Activated CD8-positive, alpha-beta memory T cell treated with anti-CD3 and anti-CD28 coated beads for 4 hours (primary cell): ENCODE results near the gene ITPRIP.
A peak's percentile ranks its signal among the peaks of the same experiment; 100 is the strongest.

ENCODE experiments used
- DNase-seq, 2 donors: peaks; one replicate each; pipeline ENCODE4 v3.0.0-alpha.2; 2020; ENCODE audit warnings: low read depth in 2 of 2

The ITPRIP gene

DNA sequence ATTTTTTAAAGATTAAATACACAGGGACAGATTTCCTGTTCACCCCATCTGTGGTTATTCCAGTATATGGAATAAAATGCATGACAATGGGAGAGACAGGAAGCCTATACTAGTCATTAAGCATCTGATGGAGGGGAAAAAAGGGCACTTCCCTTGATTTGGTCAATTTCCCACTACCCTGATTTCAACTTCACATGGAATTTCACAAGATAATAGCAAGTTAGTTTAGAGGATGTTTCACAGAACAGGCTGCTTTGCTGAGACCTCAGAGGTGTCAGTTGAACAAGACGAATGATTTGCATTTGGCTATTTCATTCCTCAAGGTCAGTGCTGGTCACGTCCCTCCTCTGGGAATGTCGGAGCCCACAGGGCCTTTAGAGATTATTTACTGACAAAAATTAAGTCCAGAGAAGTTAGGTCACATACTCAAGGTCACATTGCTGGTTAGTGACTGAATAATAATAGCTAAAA lies 4.7 kb upstream of the ITPRIP start:
- DNase-seq: no peak

DNA sequence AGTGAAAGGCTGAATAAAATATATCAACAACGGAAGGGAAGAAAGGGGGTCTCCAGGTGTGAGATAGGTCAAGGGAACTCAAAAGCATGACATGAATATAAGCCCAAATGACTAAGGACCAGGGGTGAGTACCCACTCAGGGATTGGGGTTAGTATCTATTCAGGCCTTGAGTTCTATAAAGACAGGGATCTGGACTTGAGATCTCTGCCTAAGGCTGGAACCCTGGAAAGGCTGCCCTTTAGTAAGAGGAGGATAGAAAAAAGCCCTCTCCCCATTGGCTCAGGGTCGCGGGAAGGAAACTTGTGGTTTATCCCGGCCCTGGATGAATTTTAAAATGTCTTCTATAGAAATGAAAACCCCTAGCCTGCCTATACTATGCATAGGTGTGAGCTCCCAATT lies 2.4 kb upstream of the ITPRIP start:
- DNase-seq: no peak

DNA sequence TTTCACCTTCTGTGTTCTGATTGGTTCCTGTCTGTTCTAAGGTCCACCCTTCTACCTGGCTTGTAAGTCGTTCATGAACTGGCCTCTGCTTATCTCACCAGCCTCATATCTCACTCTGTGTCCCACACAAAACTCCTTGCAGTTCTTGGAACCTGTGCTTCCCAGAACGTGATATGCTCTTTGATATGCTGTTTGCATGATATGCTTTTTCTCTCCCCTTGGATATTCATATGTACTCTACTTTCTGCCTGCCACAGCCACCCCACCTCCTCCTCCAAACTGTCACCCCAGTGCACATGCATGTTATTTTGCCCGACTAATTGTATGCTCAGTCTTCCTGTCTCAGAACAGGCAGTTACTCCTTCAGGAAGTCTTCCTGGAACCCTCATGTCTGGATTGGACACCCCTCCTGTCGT lies 1.9 kb upstream of the ITPRIP start:
- DNase-seq: no peak

DNA sequence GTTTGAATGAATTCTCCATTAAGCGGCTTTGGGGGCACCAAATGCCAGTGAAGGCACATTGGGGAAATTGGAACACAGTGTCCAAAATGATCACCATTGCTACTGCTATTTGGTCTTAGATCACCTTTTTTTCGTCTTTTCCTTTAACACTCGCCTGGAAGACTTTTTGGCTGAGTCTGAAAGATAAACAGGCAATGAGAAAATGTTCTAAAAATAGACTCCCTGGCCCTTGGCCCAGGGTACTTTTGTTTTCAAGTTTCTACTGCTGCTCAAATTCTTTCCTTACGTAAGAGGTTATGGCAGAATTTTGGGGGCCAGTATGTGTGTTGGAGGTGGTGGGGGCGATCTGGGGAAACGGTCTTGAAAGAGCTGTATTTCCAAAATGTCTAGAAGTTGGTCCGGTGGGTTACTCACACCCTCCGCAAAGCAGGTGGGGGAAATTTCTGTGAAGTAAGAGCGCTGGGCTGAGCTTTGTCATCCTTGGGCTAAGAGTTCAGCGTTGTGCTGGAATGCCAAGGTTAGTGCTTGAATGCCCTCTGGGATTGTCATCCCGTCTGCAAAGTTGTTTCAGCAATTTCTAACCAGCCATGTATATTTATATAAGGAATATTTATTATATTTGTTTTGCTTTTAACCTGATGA lies 1.3 kb upstream of the ITPRIP start:
- DNase-seq: no peak

DNA sequence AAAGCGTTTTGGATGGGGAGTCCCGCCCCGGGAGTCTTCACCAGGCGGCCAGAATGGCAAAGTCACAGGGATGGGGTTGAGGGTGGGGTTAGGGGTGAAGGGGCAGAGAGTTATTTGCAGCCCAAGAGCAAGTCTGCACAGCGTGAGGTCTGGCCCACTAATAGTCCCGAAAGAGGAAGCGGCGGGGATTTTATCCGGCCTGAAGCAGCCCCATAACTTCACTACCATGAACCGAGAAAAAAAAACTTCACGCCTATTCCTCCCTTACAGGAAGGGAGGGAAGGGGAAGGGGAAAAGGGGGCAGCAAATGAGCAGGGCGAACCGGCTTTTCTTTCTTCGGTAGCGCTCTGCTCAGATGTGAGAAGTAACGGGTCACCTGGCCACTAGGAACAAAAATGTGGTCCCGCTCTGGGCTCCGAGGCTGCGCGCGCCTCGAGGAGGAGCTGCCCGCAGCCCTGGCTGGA lies 712 bp downstream of the ITPRIP start:
- no peak for DNase-seq

DNA sequence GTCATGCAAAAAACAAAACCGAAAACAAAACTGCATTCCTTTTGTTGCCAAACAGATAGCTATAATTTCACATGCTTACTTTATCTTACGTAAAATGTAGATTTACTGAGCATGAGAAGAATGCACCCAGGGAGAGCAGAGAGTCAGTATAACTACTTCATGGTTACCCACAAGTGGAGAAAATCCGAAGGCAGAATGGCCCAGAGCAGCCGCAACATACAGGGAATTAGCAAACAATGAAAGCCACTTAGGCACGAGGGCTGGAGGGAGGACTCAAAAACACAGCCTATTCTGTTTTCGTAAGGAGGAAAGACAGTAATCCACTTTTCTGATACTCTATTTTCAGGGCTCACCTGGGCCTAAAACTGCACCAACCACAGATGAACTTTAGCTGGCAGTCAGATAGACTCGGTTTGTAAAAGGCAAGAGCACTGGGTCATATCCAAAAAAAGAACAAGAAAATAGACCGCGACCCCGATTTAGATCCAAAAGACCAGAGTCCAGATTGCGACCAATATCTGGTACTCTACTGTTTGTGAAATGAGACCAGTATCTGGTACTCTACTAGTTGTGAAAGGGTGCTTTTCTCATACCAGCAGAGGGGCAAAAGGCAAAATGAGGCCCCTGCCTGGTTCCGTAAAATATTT lies 1.3 kb downstream of the ITPRIP start:
- no peak for DNase-seq

DNA sequence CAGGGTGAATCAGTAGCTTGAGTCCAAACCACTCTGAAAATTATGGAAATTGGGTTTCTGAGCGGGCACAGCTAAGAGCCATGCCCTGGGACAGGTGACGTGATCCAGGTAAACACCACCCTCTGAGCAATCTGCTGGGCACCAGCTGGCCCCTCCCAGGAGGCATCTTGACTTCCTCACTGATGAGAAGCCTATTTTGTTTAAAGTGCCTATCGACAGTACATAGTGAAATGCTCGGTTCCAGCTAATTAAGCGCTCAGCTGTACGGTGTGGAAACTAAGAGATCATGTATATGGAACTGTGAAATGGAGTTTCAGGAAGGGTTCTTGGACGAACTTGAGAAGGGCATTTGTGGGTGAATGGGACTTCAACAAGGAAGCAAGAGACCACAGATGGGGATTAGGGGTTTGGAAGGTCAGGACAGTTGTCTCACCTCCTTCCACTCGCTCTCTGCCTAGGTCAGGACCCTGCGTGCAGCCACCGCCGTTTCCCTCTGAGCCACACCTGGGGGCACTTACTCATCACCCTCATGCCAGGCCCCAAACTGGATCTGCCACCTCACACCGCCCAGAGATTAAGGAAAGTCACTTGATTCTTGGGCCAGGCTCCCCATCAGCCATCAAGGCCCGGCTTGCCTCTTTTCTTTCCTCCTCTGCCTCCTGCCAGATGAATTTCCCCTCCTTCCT lies 3.2 kb downstream of the ITPRIP start:
- no peak for DNase-seq

DNA sequence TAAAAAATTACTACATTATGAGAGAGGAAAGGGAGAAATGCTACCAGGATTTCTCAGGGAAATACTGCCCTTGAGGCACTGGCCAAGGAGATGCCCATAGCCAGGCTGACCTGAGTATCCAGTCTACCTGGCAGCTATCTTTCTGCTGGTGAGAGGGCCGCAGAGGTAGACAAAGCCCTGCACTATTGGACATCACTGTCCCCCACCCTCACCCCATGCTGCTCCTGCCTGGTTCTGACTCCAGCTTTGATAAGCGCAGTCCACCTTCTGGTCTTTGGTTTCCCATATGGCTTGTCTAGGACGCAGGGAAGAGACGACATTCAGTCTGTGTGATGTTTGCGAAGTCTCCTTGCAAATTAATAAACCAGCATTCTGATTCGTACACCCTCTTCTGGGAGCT lies 3.7 kb downstream of the ITPRIP start:
- DNase-seq: no peak

DNA sequence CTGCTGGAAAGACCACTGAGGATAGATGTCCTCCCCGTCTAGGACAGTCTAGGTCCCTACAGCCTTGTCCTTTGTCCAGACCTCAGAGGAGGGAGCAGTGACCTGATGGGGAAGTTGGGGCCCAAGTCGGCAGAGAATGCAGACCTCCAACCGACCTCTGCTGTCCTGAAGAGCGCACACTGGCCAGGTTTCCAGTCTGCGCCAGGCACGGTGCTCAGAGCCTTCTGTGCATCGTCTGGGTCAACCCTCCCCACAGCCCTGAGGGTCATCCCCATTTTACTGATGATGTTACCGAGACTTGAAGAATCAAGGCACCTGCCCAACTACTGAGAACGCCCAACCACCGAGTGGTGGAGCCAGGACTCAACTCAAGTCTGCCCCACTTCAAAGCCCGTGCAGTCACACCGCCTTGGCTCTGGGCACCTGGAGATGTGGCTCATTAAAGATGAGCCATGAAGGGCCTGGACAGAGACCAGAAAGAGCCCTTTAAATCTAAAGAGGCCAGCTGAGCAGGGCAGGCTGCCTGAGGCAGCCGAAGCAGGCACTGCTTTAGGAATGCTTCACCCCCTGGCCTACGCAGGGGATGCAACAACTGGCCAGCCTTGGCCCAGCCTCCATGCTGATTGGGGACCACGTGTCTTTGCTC lies 4.4 kb downstream of the ITPRIP start:
- DNase-seq: no peak

DNA sequence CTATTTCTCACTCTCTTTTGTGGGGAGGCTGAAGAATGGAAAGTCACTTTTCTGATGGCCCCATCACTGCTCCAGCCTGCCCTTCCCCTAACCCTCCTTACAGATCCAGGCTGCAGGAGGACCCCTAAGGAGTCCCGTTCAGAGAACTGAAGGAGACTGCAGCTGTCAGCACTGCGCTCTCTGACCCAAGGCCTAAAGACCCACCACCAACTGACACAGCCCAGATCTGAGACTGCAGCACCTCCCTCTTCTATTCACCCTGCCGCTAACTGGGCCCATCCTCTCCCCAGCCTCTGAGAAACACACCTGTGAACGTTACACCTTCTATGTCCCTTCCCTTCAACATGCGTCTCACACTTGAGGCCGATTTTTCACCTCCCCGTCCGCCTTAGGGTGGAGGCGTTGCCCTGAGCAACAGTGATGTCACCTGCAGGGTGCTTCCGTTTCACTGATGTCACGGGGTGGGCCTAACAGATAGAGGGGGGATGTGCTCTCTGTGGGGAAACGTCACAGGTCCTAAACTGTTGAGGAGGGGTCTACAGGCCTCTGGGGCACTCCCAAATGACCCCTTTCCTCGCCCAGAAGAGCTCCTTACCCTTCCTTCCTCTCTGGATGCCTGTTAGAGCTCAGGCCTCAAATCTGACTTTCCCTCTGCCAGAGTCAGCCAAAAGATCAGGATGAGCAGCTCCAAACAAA lies 5.1 kb downstream of the ITPRIP start:
- DNase-seq: peak; percentile 61

DNA sequence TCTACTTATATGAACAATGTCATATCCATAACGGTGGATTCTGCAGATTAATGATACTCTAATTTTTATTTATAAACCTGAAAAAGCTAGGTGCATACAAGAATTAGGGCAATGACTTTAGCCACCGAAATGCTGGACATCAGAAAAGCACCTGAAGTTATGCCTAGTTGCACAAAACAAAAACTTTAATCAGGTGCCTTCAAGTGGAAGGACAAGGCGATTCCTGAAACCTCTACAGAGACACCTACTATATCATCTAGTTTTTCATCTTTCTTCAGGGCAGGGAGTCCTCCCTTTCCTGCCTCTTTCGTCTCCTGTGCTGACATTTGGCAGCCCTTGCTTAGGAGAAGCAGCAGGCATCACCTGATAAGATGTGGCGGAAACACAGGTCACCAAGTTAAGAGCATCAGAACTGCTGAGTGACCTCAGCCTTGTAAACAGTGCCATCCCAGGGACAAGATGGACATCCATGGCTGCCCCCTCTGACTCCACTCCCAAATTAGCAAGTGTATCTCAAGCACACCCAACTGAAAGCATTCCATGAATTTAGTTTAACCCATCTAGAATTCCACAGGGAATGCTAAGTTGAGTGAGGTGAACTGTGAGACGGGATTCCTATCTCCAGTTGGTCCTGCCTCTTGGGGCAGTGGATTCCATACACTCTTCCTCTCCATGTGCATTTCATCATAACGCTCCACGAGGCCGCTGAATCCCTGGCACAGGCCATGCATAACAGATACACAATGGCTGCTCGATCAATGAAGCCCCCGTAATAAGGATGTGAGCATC lies 5.8 kb downstream of the ITPRIP start:
- DNase-seq: no peak

DNA sequence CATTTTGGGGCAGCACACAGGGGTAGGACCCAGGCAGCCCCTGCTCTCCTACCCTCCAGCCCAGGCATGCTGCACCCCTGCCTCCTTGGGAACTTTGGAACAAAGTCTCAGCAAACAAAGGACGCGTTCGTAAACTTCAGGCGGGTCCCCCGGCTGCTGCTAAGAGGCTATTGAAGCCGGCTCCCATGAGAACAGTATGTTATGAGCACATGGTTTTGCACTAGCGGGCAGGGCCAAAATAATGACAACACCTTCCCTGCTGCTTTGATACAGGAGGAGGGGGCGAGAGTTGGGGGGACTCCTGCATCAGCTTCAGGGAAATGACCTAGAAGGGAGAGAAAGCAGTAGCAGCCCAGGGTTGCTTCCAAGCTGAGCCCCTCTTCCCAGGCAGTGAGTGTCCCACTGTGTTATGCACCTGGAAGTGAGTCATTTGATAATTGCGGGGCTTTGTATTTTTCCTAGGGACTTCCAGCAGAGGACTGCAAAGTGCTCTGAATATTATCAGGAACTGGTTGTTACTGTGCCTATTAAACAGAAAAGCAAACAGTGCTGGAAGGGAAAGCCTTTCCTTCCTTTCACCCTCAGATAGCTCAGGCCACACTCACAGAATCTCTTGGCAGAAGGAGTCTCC lies 6.9 kb downstream of the ITPRIP start:
- DNase-seq: no peak

DNA sequence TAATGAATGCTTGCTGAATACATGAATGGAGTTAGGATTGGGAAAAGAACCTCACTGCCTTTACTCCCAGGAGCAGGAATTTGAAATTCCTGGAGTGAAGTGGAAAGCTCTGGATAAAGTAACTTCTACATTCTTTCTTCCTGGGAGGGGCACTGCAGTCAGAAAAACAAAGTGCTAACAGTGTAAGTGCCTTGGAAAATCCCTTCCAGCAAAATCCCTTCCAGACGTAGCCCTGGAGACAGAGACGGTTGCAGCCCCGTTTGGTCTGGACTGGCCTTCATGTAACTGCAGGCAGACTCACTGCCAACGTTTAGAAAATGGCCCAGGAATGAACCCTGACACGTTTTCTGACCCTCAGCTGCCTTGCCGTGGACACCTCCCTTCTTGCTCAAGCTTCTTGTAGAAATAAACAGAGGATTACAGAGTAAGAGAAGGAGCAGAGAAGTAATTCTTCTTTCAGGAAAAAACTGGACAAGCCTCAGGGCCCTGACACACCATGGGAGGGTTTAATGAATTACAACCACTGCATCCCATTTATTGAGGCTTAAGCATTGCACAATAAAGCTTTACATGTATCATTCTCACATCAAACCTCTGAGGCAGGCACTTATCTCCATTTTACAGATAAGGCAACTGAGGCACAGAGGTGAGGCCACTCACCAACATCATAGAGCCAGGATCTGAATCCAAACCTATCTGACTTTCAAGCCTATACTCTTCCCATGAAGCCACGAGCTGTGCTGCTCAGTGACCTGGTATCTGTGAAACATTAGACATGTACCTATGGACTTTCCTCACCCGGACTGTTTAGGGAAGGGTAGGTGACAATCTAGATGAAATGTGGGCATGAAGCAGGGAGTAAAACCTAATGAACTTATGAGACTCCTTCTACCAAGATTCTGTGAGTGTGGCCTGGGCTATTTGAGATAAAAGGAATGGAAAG lies 7.8 kb downstream of the ITPRIP start:
- no peak for DNase-seq

DNA sequence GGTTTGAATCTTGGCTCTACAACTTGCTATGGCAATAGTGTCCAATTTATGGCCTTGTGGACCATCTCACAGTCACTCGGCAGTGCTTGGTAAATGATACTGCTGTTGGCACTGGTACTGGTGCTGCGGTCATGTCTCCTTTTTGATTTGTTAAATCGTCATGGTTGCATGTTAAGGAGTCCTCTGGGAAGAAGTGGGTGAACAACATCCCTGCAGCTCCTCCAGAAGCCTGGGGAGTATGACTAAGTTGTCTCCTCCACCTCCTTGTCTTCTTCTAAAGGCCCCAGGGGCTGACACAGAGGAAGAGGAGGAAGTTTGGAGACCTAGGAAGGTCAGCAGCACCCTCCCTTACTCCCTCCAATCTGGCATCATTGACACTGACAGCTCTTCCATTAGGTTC lies 8.5 kb downstream of the ITPRIP start:
- no peak for DNase-seq

DNA sequence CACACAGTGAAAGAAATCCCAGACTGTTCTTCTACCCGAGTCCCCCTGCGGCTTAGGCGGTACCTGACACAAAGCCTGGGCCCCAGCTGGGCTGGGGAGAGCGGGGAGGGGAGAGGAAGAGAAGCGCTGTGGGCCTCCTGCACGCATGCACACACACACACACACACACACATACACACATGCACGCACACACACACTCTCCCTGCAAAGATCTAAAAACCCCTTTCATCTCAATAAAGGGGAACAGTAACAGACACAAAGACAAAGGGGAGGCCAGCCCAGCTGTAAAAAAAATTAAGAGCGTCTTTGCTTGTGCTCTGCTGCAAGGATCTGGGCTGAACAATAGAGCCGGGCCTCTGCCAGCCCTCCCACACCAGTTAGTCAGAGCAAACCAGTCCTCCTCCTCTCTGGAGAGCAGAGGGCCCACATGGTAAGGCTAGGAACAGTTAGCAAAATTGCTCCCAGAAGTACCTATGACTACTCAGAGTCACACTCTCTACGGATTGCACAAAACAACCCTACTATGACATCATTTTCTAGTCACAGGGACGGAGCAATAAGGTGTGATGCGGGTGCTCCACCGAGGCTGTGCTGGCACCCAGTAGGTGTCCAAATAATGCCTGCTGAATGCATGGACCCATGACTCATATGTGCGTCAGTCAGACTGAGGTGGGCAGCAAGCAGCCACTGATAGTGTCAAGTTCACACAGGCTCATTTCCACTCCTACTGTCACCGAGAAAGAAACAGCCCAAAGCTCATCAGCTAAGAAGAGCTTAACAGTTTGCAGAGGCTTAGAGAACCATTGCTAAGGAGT lies 9.2 kb downstream of the ITPRIP start:
- peak; percentile 68 to 70 for DNase-seq

DNA sequence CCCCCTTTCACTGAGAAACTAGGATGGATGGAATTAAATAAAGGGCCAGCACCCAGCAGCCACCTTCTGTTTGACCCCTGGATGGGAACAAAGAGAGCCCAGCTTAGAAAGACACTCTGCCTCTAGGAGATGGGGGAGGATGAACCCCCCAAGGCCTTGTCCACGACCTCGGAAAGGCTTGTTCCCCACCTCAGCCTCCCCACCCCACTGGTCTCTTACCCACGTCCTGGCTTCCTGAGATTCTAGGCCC lies 9.7 kb downstream of the ITPRIP start:
- DNase-seq: no peak

DNA sequence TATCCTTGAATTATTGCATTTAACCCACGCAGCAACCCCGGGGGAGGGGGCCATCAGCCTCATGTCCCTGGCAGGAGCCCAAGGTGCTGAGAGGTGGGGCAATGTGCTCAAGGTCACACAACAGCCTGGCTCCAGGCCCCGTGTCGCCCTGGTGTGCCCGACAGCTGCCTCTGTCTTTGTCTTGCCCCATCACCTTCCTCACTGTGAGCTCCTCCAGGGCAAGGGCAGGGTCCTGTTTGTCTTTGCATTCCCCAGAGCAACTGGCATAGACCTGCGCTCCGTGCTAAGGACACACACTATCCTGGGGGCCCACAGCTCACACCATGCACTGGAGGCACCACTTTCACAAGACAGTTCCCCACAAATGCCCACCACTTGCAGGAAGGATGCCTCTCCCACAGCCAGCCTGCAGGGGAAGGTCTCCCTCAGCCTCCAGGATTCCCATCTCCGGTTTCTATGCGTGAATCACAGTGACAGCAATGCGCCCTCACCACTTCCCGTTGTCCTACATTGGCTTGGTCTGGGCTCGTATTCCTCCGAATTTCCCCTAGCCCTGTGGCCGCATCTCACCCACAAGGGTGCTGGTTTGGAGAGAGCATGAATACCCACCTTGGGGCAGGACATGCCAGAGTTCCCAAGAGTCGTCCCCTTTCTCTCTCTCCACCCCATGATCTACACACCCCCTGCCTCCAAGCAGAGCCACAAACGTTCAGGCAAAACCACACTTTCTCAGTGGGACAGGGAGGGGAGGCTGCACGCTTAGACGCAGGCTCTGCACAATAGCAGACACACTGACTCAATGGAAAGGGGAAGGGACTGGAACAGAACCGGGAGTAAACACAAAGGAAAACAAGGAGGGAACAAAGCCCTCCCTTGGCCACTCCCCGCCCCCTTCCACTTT lies 10.3 kb downstream of the ITPRIP start:
- no peak for DNase-seq
